Stimulated activated memory B cell treated with anti-CD40 and anti-IgM and Interleukin-4, amounts not matched to agents 10 μg/mL and 1 μg/mL and 100 μg/mL, for 72 hours (primary cell): ENCODE data around the gene AKT2.

Source experiments
- ATAC-seq: fragments of 150-1000 bp; cut with Tn5 transposase; 2 replicates; pipeline ENCODE4 v1.10.0; 2021
- H3K27ac Mint-ChIP-seq: one replicate; pipeline ENCODE4 v1.8.0; 2022; ENCODE audit warnings: mild to moderate bottlenecking, mixed read lengths
- H3K27me3 Mint-ChIP-seq: one replicate; pipeline ENCODE4 v1.8.0; 2022; ENCODE audit warnings: mixed read lengths
- H3K36me3 Mint-ChIP-seq: one replicate; pipeline ENCODE4 v1.8.0; 2022; ENCODE audit warnings: mixed read lengths
- H3K4me1 Mint-ChIP-seq: one replicate; pipeline ENCODE4 v1.8.0; 2022; ENCODE audit warnings: mixed read lengths
- H3K4me3 Mint-ChIP-seq: one replicate; pipeline ENCODE4 v1.8.0; 2022; ENCODE audit warnings: mild to moderate bottlenecking, moderate library complexity, mixed read lengths
- H3K9me3 Mint-ChIP-seq: one replicate; pipeline ENCODE4 v1.8.0; 2022; ENCODE audit warnings: mixed read lengths

AKT2 gene

GRCh38 chr19:40282209-40282580 is 3.0 kb downstream of the AKT2 start:
- H3K4me3 Mint-ChIP-seq: no peak overlapping the region
- H3K36me3 Mint-ChIP-seq: no peaks in the 10 kb centered on the region
- H3K27ac Mint-ChIP-seq: peak overlapping the region; percentile 96

GRCh38 chr19:40281381-40282208 is 3.5 kb downstream of the AKT2 start:
- H3K4me3 Mint-ChIP-seq: no peak overlapping the region
- no peak for ATAC-seq
- H3K4me1 Mint-ChIP-seq: peaks cover 82% of the 10 kb centered on the region
- no peaks in the 10 kb centered on the region for H3K9me3 Mint-ChIP-seq
- H3K36me3 Mint-ChIP-seq: no peaks in the 10 kb centered on the region
- H3K27me3 Mint-ChIP-seq: no peaks in the 10 kb centered on the region
- H3K27ac Mint-ChIP-seq: peak overlapping the region; percentile 96

More at GRCh38 chr19:40282209-40282580, 3.0 kb downstream of the AKT2 start:
- no peaks in the 10 kb centered on the region for H3K9me3 Mint-ChIP-seq
- peaks cover 84% of the 10 kb centered on the region for H3K4me1 Mint-ChIP-seq
- ATAC-seq: no peak
- H3K27me3 Mint-ChIP-seq: no peaks in the 10 kb centered on the region

GRCh38 chr19:40280608-40281221 is 4.4 kb downstream of the AKT2 start:
- no peak for ATAC-seq
- H3K27ac Mint-ChIP-seq: peak overlapping the region; percentile 96
- peak overlapping the region; percentile 63 for H3K4me3 Mint-ChIP-seq

GRCh38 chr19:40279761-40280607 is 5.2 kb downstream of the AKT2 start:
- peak overlapping the region; percentile 63 for H3K4me3 Mint-ChIP-seq
- H3K27ac Mint-ChIP-seq: peak overlapping the region; percentile 96
- H3K9me3 Mint-ChIP-seq: no peaks in the 10 kb centered on the region
- ATAC-seq: no peak
- no peaks in the 10 kb centered on the region for H3K36me3 Mint-ChIP-seq
- peaks cover 82% of the 10 kb centered on the region for H3K4me1 Mint-ChIP-seq
- H3K27me3 Mint-ChIP-seq: no peaks in the 10 kb centered on the region

More at GRCh38 chr19:40280608-40281221, 4.4 kb downstream of the AKT2 start:
- H3K36me3 Mint-ChIP-seq: no peaks in the 10 kb centered on the region
- H3K9me3 Mint-ChIP-seq: no peaks in the 10 kb centered on the region
- no peaks in the 10 kb centered on the region for H3K27me3 Mint-ChIP-seq
- H3K4me1 Mint-ChIP-seq: peaks cover 80% of the 10 kb centered on the region

- Mint-ChIP-seq H3K27ac (peak overlapping the region; percentile 96), H3K4me1 (peaks cover 85% of the 10 kb centered on the region), H3K27me3 (no peaks in the 10 kb centered on the region), H3K36me3 (peaks cover under 1% of the 10 kb centered on the region), H3K9me3 (no peaks in the 10 kb centered on the region), H3K4me3 (no peak overlapping the region)
- no peak for ATAC-seq
Observed at GRCh38 chr19:40279120-40279551, 6.0 kb downstream of the AKT2 start.

GRCh38 chr19:40278361-40279035 is 6.6 kb downstream of the AKT2 start:
- H3K27ac Mint-ChIP-seq: no peak overlapping the region
- peaks cover 85% of the 10 kb centered on the region for H3K4me1 Mint-ChIP-seq
- no peaks in the 10 kb centered on the region for H3K27me3 Mint-ChIP-seq
- H3K9me3 Mint-ChIP-seq: no peaks in the 10 kb centered on the region
- no peak overlapping the region for H3K4me3 Mint-ChIP-seq
- ATAC-seq: no peak
- H3K36me3 Mint-ChIP-seq: peaks cover 6% of the 10 kb centered on the region

- Mint-ChIP-seq H3K4me1 (peaks cover 80% of the 10 kb centered on the region), H3K9me3 (no peaks in the 10 kb centered on the region), H3K27me3 (no peaks in the 10 kb centered on the region), H3K4me3 (no peak overlapping the region), H3K36me3 (peaks cover 9% of the 10 kb centered on the region), H3K27ac (peak overlapping the region; percentile 36)
- ATAC-seq: no peak
Observed at GRCh38 chr19:40277356-40278059, 7.6 kb downstream of the AKT2 start.

GRCh38 chr19:40274585-40275544 is 10.3 kb downstream of the AKT2 start:
- peaks cover 12% of the 10 kb centered on the region for H3K36me3 Mint-ChIP-seq
- peak overlapping the region; percentile 52 for H3K4me3 Mint-ChIP-seq
- H3K27me3 Mint-ChIP-seq: no peaks in the 10 kb centered on the region
- peaks cover 71% of the 10 kb centered on the region for H3K4me1 Mint-ChIP-seq
- H3K9me3 Mint-ChIP-seq: no peaks in the 10 kb centered on the region
- peak overlapping the region; percentile 81 for H3K27ac Mint-ChIP-seq
- peak; percentile 82 for ATAC-seq

GRCh38 chr19:40273469-40274360 is 11.4 kb downstream of the AKT2 start:
- peaks cover 17% of the 10 kb centered on the region for H3K36me3 Mint-ChIP-seq
- no peaks in the 10 kb centered on the region for H3K9me3 Mint-ChIP-seq
- peak overlapping the region; percentile 81 for H3K27ac Mint-ChIP-seq
- H3K4me3 Mint-ChIP-seq: peak overlapping the region; percentile 52
- H3K27me3 Mint-ChIP-seq: no peaks in the 10 kb centered on the region
- no peak for ATAC-seq
- peaks cover 77% of the 10 kb centered on the region for H3K4me1 Mint-ChIP-seq

- Mint-ChIP-seq H3K4me3 (no peak overlapping the region), H3K36me3 (peaks cover 25% of the 10 kb centered on the region), H3K9me3 (no peaks in the 10 kb centered on the region), H3K27ac (no peak overlapping the region), H3K4me1 (peaks cover 71% of the 10 kb centered on the region), H3K27me3 (no peaks in the 10 kb centered on the region)
- ATAC-seq: no peak
Observed at GRCh38 chr19:40272261-40272660, 12.9 kb downstream of the AKT2 start.

GRCh38 chr19:40271706-40272105 is 13.4 kb downstream of the AKT2 start:
- Mint-ChIP-seq H3K4me3 (no peak overlapping the region), H3K27me3 (no peaks in the 10 kb centered on the region), H3K9me3 (no peaks in the 10 kb centered on the region), H3K27ac (no peak overlapping the region), H3K36me3 (peaks cover 29% of the 10 kb centered on the region), H3K4me1 (peaks cover 71% of the 10 kb centered on the region)
- no peak for ATAC-seq

GRCh38 chr19:40270362-40271089 is 14.6 kb downstream of the AKT2 start:
- H3K27me3 Mint-ChIP-seq: no peaks in the 10 kb centered on the region
- no peak overlapping the region for H3K27ac Mint-ChIP-seq
- peaks cover 65% of the 10 kb centered on the region for H3K4me1 Mint-ChIP-seq
- no peaks in the 10 kb centered on the region for H3K9me3 Mint-ChIP-seq
- H3K4me3 Mint-ChIP-seq: no peak overlapping the region
- no peak for ATAC-seq
- H3K36me3 Mint-ChIP-seq: peaks cover 33% of the 10 kb centered on the region
